HUES6 (cell line): Measurements from ENCODE around the gene VAC14.

ENCODE experiments used
- H3K27ac ChIP-seq: 2 replicates; pipeline ENCODE4 v1.7.0; 2013; ENCODE audit warnings: low read depth, mild to moderate bottlenecking, low read length, inconsistent platforms
- H3K27me3 ChIP-seq: 2 replicates; pipeline ENCODE4 v1.6.1; 2013; ENCODE audit warnings: low read length; ENCODE audit not compliant: control insufficient read depth, insufficient read depth
- H3K36me3 ChIP-seq: 2 replicates; pipeline ENCODE4 v1.6.1; 2013; ENCODE audit warnings: low read length; ENCODE audit not compliant: control insufficient read depth, insufficient read depth
- H3K4me1 ChIP-seq: 2 replicates; pipeline ENCODE4 v1.6.1; 2013; ENCODE audit warnings: low read length; ENCODE audit not compliant: control insufficient read depth, insufficient read depth
- H3K4me3 ChIP-seq: 2 replicates; pipeline ENCODE4 v1.5.1; 2013; ENCODE audit warnings: low read depth, low read length
- H3K9ac ChIP-seq: one replicate; pipeline ENCODE4 v1.6.1; 2013; ENCODE audit warnings: mild to moderate bottlenecking, low read length
- H3K9me3 ChIP-seq: 2 replicates; pipeline ENCODE4 v1.6.1; 2013; ENCODE audit warnings: low read depth, low read length; ENCODE audit not compliant: control insufficient read depth, insufficient read depth

Gene VAC14

GRCh38 chr16:70751593-70751992, 49.4 kb downstream of the VAC14 start:
- Histone ChIP-seq H3K9ac (no peak overlapping the region), H3K27me3 (no peaks in the 10 kb centered on the region), H3K4me3 (no peak overlapping the region), H3K27ac (no peak overlapping the region), H3K9me3 (no peaks in the 10 kb centered on the region), H3K4me1 (peaks cover 21% of the 10 kb centered on the region), H3K36me3 (peaks cover 12% of the 10 kb centered on the region)

GRCh38 chr16:70750893-70751467, 50.0 kb downstream of the VAC14 start:
- H3K4me1 ChIP-seq, result peaks cover 21% of the 10 kb centered on the region
- no peak overlapping the region for H3K9ac ChIP-seq
- no peak overlapping the region for H3K4me3 ChIP-seq
- H3K9me3 ChIP-seq, result no peaks in the 10 kb centered on the region
- peaks cover 11% of the 10 kb centered on the region for H3K36me3 ChIP-seq
- no peaks in the 10 kb centered on the region for H3K27me3 ChIP-seq
- no peak overlapping the region for H3K27ac ChIP-seq

GRCh38 chr16:70749681-70750601, 51.0 kb downstream of the VAC14 start:
- Histone ChIP-seq H3K27me3 (no peaks in the 10 kb centered on the region), H3K27ac (no peak overlapping the region), H3K4me3 (no peak overlapping the region), H3K9ac (no peak overlapping the region), H3K4me1 (peaks cover 21% of the 10 kb centered on the region), H3K9me3 (no peaks in the 10 kb centered on the region), H3K36me3 (peaks cover 3% of the 10 kb centered on the region; the same call in 1 of the 2 replicates)

- H3K4me3 ChIP-seq, result no peak overlapping the region
- H3K4me1 ChIP-seq, result peaks cover 21% of the 10 kb centered on the region
- H3K27ac ChIP-seq, result no peak overlapping the region
- H3K27me3 ChIP-seq, result no peaks in the 10 kb centered on the region
- H3K36me3 ChIP-seq, result peaks cover 11% of the 10 kb centered on the region; the same call in 1 of the 2 replicates
- H3K9ac ChIP-seq, result no peak overlapping the region
- H3K9me3 ChIP-seq, result no peaks in the 10 kb centered on the region
These were observed 51.8 kb downstream of the VAC14 start for GRCh38 chr16:70749006-70749678.

GRCh38 chr16:70747703-70748631, 53.0 kb downstream of the VAC14 start:
- Histone ChIP-seq H3K4me1 (peaks cover 21% of the 10 kb centered on the region), H3K36me3 (peaks cover 19% of the 10 kb centered on the region; the same call in 1 of the 2 replicates), H3K4me3 (no peak overlapping the region), H3K27me3 (no peaks in the 10 kb centered on the region), H3K9ac (no peak overlapping the region), H3K27ac (no peak overlapping the region), H3K9me3 (no peaks in the 10 kb centered on the region)

- Histone ChIP-seq H3K4me1 (peaks cover 21% of the 10 kb centered on the region), H3K4me3 (no peak overlapping the region), H3K9ac (no peak overlapping the region)
These were observed 54.1 kb downstream of the VAC14 start for GRCh38 chr16:70746708-70747424.

GRCh38 chr16:70746040-70746707, 54.8 kb downstream of the VAC14 start:
- H3K36me3 ChIP-seq, result peaks cover 24% of the 10 kb centered on the region; the same call in 1 of the 2 replicates
- H3K27ac ChIP-seq, result no peak overlapping the region
- H3K4me3 ChIP-seq, result no peak overlapping the region
- H3K27me3 ChIP-seq, result no peaks in the 10 kb centered on the region
- H3K4me1 ChIP-seq, result peaks cover 21% of the 10 kb centered on the region
- no peak overlapping the region for H3K9ac ChIP-seq
- H3K9me3 ChIP-seq, result no peaks in the 10 kb centered on the region

More at GRCh38 chr16:70746708-70747424, 54.1 kb downstream of the VAC14 start:
- Histone ChIP-seq H3K9me3 (no peaks in the 10 kb centered on the region), H3K27ac (no peak overlapping the region), H3K36me3 (peaks cover 18% of the 10 kb centered on the region; the same call in 1 of the 2 replicates), H3K27me3 (no peaks in the 10 kb centered on the region)

GRCh38 chr16:70745536-70746025, 55.4 kb downstream of the VAC14 start:
- H3K27ac ChIP-seq, result no peak overlapping the region
- no peak overlapping the region for H3K4me3 ChIP-seq
- H3K36me3 ChIP-seq, result peaks cover 30% of the 10 kb centered on the region
- H3K27me3 ChIP-seq, result no peaks in the 10 kb centered on the region
- no peaks in the 10 kb centered on the region for H3K9me3 ChIP-seq
- H3K4me1 ChIP-seq, result peaks cover 15% of the 10 kb centered on the region
- H3K9ac ChIP-seq, result no peak overlapping the region

GRCh38 chr16:70744366-70744765, 56.6 kb downstream of the VAC14 start:
- H3K27ac ChIP-seq, result no peak overlapping the region
- H3K9ac ChIP-seq, result no peak overlapping the region
- no peak overlapping the region for H3K4me3 ChIP-seq
- peaks cover 31% of the 10 kb centered on the region for H3K36me3 ChIP-seq
- peaks cover 5% of the 10 kb centered on the region; the same call in 1 of the 2 replicates for H3K4me1 ChIP-seq
- H3K9me3 ChIP-seq, result no peaks in the 10 kb centered on the region
- no peaks in the 10 kb centered on the region for H3K27me3 ChIP-seq
